A549 (cell line): ENCODE data around the gene IL17RA. TPM values are rescaled to one million over a fixed set of nuclear protein-coding genes. Genes with fewer than 3 reads are reported as not detected.

Source experiments
- ATAC-seq, 2 experiments: fragments of 200-7000 bp in 1 of 2; fragments of >200 bp in 1 of 2; cut with Nextera tagmentation in 1 of 2; cut with Tn5 transposase in 1 of 2; 3 replicates each; pipeline versions ENCODE4 v1.8.0 to v1.9.1; 2018 to 2020; ENCODE audit warnings: mild to moderate bottlenecking in 1 of 2, moderate library complexity in 1 of 2
- CTCF ChIA-PET: fragments of 300-600 bp; sonication (Branson Sonifier 250); formaldehyde crosslinking; extraction: SDS; loops from one replicate; lab custom pipeline; 2021; ENCODE audit warnings: antibody characterized with exemption, inconsistent platforms; lab: Yijun Ruan, JAX
- POLR2A ChIA-PET: fragments of 350-600 bp; formaldehyde crosslinking; extraction: SDS; loops from one replicate; lab custom pipeline; 2021; ENCODE audit warnings: antibody characterized with exemption, inconsistent platforms; lab: Yijun Ruan, JAX
- DNase-seq, 2 experiments: peaks; one replicate each; pipeline versions ENCODE4 v3.0.0 to v3.0.0-alpha.2; 2011 to 2016; ENCODE audit warnings: low read depth in 1 of 2, low spot score in 1 of 2
- FAIRE-seq: peaks from 2 replicates; lab custom pipeline; 2011; peaks lifted over from hg19 to GRCh38; lab: Jason Lieb, UNC
- H3K27ac ChIP-seq, 2 experiments: fragments of >200 bp; sonication (Bioruptor Twin); formaldehyde crosslinking; 3 replicates each; pipeline ENCODE4 v1.5.1; 2016 to 2017
- H3K4me1 ChIP-seq: fragments of >200 bp; sonication (Bioruptor Twin); formaldehyde crosslinking; 3 replicates; pipeline ENCODE4 v1.6.1; 2016
- H3K4me2 ChIP-seq: fragments of >200 bp; sonication (Bioruptor Twin); formaldehyde crosslinking; 3 replicates; pipeline ENCODE4 v1.6.1; 2016
- H3K4me3 ChIP-seq: fragments of >200 bp; sonication (Bioruptor Twin); formaldehyde crosslinking; 3 replicates; pipeline ENCODE4 v1.5.1; 2016
- H3K9me3 ChIP-seq: fragments of >200 bp; sonication (Bioruptor Twin); formaldehyde crosslinking; 3 replicates; pipeline ENCODE4 v1.6.1; 2016
- BHLHE40 ChIP-seq: IDR thresholded peaks from 2 replicates; pipeline ENCODE4 v1.6.1; 2012; ENCODE audit warnings: low read depth, low read length, inconsistent platforms
- CHD2 ChIP-seq: fragments of 150-350 bp; IDR thresholded peaks from 2 replicates; pipeline ENCODE4 v1.6.1; 2014; ENCODE audit warnings: low read length; ENCODE audit not compliant: partially characterized antibody
- EHF ChIP-seq: fragments of 250-450 bp; sonication (Bioruptor Pico); IDR thresholded peaks from 2 replicates; pipeline ENCODE4 v1.5.0; 2020; ENCODE audit warnings: mild to moderate bottlenecking
- FOSL2 ChIP-seq, 2 experiments: fragments of 450-650 bp in 1 of 2; fragments of >200 bp in 1 of 2; sonication (Bioruptor Twin) in 1 of 2; formaldehyde crosslinking; IDR thresholded peaks; 2 replicates each; pipeline versions ENCODE4 v1.5.0 to v1.6.1; 2016 to 2020; ENCODE audit warnings: mild to moderate bottlenecking in 1 of 2, moderate library complexity in 1 of 2
- HDAC2 ChIP-seq: fragments of 200-600 bp; sonication (generic); IDR thresholded peaks from 2 replicates; pipeline ENCODE4 v1.6.1; 2016
- JUN ChIP-seq, 2 experiments: fragments of >200 bp; sonication (Bioruptor Twin); formaldehyde crosslinking; IDR thresholded peaks; 2 replicates in 1 of 2; 3 replicates in 1 of 2; pipeline ENCODE4 v1.6.1; 2016 to 2017
- MYC ChIP-seq: IDR thresholded peaks from 2 replicates; pipeline ENCODE4 v1.6.1; 2012; ENCODE audit warnings: mild to moderate bottlenecking, inconsistent platforms, low read length, improper control_type of control experiment, borderline replicate concordance
- NPAS2 ChIP-seq: fragments of 250-450 bp; sonication (Bioruptor Pico); IDR thresholded peaks from 2 replicates; pipeline ENCODE4 v1.8.0; 2022; ENCODE audit warnings: mild to moderate bottlenecking, moderate library complexity, borderline replicate concordance
- NR3C1 ChIP-seq: fragments of >200 bp; sonication (Bioruptor Twin); formaldehyde crosslinking; IDR thresholded peaks from 3 replicates; pipeline ENCODE4 v1.6.1; 2017
- PHF8 ChIP-seq: fragments of 200-600 bp; sonication (generic); IDR thresholded peaks from 2 replicates; pipeline ENCODE4 v1.6.1; 2016; ENCODE audit warnings: low read depth, mild to moderate bottlenecking, antibody characterized with exemption, moderate library complexity, borderline replicate concordance
- POLR2A ChIP-seq: IDR thresholded peaks from 2 replicates; pipeline ENCODE4 v1.6.1; 2012; ENCODE audit warnings: mild to moderate bottlenecking, low read length
- TP53 ChIP-seq: fragments of 250-450 bp; sonication (Bioruptor Pico); IDR thresholded peaks from 2 replicates; pipeline ENCODE4 v1.5.0; 2021; ENCODE audit warnings: mild to moderate bottlenecking, moderate library complexity
- WGBS: methylation state at CpG from one replicate; pipeline ENCODE4 v1.1.6; 2017; ENCODE audit errors: missing lambda C conversion rate; 5-methylcytosine and 5-hydroxymethylcytosine counted together
- polyA plus RNA-seq, 4 experiments: library from polyadenylated mRNA; depleted of rRNA in 3 of 4; stranded (reverse); fragments of >200 nt; fragmentation: RNase III in 1 of 4; extraction: RNeasy Plus Mini Kit Qiagen cat#74134 plus additional on column Dnase treatment in 1 of 4; gene quantifications; 2 replicates in 3 of 4; 3 replicates in 1 of 4; pipeline ENCODE4 v1.2.3, GENCODE V29; 2011 to 2017
- TF ChIP-seq, protein P1 (sequence below): fragments of >200 bp; sonication (Bioruptor Twin); formaldehyde crosslinking; IDR thresholded peaks from 3 replicates; pipeline ENCODE4 v1.6.1; 2016
- TF ChIP-seq, protein P2 (sequence below): IDR thresholded peaks from 2 replicates; pipeline ENCODE4 v1.6.1; 2012; ENCODE audit warnings: low read depth, borderline replicate concordance
- TF ChIP-seq, protein P3 (sequence below): IDR thresholded peaks from 2 replicates; pipeline ENCODE4 v1.6.1; 2012
- TF ChIP-seq, protein P4 (sequence below): fragments of 450-650 bp; IDR thresholded peaks from 2 replicates; pipeline ENCODE4 v1.6.1; 2014; ENCODE audit warnings: antibody characterized with exemption
- TF ChIP-seq, protein P5 (sequence below): fragments of 250-450 bp; sonication (Bioruptor Pico); IDR thresholded peaks from 2 replicates; pipeline ENCODE4 v1.5.0; 2020; ENCODE audit warnings: low read depth, mild to moderate bottlenecking, moderate library complexity

IL17RA gene
- polyA plus RNA-seq, 2 of the 4 experiments (the other 2 are of a cell fraction) = 4.3 to 6.4 TPM

DNA sequence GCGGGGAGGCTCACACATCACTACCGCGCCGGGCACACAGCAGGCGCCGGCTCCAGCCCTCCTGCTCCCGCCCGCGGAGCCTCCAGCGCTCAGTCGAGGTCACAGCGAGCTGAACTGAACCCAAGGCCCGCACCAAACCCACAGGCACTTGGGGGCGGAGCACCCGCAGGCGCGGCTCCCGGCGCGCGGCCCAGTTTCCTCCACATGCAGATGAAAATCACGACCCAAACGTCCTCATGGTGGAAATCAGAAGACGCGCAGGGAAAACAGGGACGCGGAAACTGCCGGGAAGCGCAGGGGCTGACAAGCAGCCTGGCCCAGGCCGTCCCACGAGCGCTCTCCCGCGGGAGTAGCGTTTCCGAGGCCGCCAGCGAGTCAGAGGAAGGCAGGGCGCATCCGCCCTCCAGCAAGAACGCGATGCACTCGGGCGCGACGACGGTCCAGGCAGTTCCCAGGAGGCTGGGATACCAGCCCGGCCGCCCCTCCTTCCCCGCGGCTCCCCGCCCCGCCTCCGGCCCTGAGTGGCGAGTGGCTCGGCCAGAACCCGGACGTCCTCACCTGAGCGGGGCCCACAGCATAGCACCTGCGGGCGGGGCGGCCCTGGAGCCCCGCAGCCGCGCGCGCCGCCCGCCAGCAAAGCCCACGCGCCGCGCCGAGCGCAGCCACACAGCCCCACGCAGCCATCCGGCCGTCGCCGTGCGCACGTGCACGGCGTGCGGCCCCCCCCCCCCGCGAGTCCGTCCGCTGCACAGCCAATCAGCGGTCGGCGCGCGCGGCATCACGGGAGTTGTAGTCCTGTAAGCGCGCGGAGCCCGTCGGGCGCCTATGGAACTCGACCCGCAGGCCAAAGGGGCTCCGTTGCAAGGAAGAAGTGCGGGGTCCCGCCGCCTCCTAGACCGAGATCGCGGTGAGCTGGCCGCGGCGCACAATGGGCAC, 74.0 kb downstream of the IL17RA start, which contains the start of gene HDHD5:
TSS of gene HDHD5 (minus strand) at position 710 of the 936 bp plus-strand sequence. CDS start at position 684, 26 bp downstream.
- FAIRE-seq = no peak
- peak within 1 kb of the TSS; percentile 90 for H3K4me2 ChIP-seq
- H3K4me3 ChIP-seq = peak within 1 kb of the TSS; percentile 90
- DNase-seq = peak; percentile 66 to 83
- ChIA-PET POLR2A (interaction anchor here (0.7 to 2.6 kb wide), 3 partner anchors 13 to 170 kb away, joined by 3 to 16 read pairs (median 5); no protein-coding TSS in a partner anchor), CTCF (interaction anchor here (0.7 to 11.7 kb wide), 5 partner anchors 9 to 613 kb away, joined by 3 to 89 read pairs (median 3); no protein-coding TSS in a partner anchor)
- WGBS = 0% methylated on average over 3 of the region's 114 CpGs
- H3K27ac ChIP-seq = peak within 1 kb of the TSS; percentile 93 to 97
- H3K4me1 ChIP-seq = peaks cover 14% of the 10 kb centered on the region; the same call in 2 of the 3 replicates
- TF ChIP-seq EHF (CRISPR knock-in tag) = no peak
- no peak for TF ChIP-seq CHD2
- TF ChIP-seq BHLHE40 = 0 out of 2 replicates have a peak, but pooled peaks have one; percentile 65
- TF ChIP-seq, protein P1, sequence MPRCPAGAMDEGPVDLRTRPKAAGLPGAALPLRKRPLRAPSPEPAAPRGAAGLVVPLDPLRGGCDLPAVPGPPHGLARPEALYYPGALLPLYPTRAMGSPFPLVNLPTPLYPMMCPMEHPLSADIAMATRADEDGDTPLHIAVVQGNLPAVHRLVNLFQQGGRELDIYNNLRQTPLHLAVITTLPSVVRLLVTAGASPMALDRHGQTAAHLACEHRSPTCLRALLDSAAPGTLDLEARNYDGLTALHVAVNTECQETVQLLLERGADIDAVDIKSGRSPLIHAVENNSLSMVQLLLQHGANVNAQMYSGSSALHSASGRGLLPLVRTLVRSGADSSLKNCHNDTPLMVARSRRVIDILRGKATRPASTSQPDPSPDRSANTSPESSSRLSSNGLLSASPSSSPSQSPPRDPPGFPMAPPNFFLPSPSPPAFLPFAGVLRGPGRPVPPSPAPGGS = 0 out of 3 replicates have a peak, but pooled peaks have one; percentile 19
- peak; percentile 64; the same call in 1 of the 2 replicates for TF ChIP-seq NPAS2
- TF ChIP-seq, protein P2, sequence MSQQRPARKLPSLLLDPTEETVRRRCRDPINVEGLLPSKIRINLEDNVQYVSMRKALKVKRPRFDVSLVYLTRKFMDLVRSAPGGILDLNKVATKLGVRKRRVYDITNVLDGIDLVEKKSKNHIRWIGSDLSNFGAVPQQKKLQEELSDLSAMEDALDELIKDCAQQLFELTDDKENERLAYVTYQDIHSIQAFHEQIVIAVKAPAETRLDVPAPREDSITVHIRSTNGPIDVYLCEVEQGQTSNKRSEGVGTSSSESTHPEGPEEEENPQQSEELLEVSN = peak; percentile 43
- TF ChIP-seq, protein P3, sequence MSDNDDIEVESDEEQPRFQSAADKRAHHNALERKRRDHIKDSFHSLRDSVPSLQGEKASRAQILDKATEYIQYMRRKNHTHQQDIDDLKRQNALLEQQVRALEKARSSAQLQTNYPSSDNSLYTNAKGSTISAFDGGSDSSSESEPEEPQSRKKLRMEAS = peak; percentile 51
- TF ChIP-seq JUN (IDR thresholded peaks at IDR 0.05) = peak in 1 of 2 experiments; percentile 64; a peak in 2 of 5 replicates
- peak; percentile 61; the same call in 1 of the 2 replicates for TF ChIP-seq MYC
- no peak for TF ChIP-seq NR3C1
- peak; percentile 38 for TF ChIP-seq POLR2A
- no peaks in the 10 kb centered on the region for H3K9me3 ChIP-seq
- peak; percentile 92 to 93 for ATAC-seq

DNA sequence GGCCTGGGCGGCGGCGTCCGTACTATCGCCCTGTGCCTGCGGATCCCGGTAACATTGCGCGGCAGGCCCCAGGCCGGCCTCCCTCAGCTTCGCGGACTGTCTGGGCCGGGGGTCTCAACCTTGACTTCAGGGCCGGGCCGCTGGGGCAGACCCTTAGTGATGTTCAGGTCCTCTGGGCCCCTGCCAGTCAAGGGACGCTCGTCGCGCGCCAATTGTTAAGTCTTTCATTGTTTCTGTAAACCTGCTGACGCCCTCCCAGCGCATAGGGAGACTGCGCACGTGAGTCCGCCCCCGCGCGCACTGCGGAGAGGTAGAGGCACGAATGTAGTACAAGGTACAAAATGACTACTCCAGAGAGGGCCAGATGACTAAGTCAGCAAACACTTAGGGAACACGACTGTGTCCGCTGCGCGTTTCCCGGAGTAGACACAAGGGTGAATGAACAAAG, 74.7 kb downstream of the IL17RA start:
- no peak for FAIRE-seq
- H3K4me2 ChIP-seq = peak overlapping the region; percentile 90
- POLR2A ChIA-PET = interaction anchor here (0.7 to 2.6 kb wide), 2 partner anchors 12 to 169 kb away, joined by 5 to 16 read pairs; no protein-coding TSS in a partner anchor

More for the DNA sequence above, 74.7 kb downstream of the IL17RA start:
- H3K27ac ChIP-seq = peak overlapping the region; percentile 93 to 97
- CTCF ChIA-PET = interaction anchor here (0.7 to 11.7 kb wide), 4 partner anchors 9 to 612 kb away, joined by 3 to 89 read pairs (median 6); no protein-coding TSS in a partner anchor
- DNase-seq (peak; percentile 13 to 48), ATAC-seq (peak; percentile 55 to 62)
- peaks cover 14% of the 10 kb centered on the region; the same call in 2 of the 3 replicates for H3K4me1 ChIP-seq
- no peaks in the 10 kb centered on the region for H3K9me3 ChIP-seq
- TF ChIP-seq, protein P4, sequence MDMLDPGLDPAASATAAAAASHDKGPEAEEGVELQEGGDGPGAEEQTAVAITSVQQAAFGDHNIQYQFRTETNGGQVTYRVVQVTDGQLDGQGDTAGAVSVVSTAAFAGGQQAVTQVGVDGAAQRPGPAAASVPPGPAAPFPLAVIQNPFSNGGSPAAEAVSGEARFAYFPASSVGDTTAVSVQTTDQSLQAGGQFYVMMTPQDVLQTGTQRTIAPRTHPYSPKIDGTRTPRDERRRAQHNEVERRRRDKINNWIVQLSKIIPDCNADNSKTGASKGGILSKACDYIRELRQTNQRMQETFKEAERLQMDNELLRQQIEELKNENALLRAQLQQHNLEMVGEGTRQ = 0 out of 2 replicates have a peak, but pooled peaks have one; percentile 5
- no peak for TF ChIP-seq TP53
- no peak for TF ChIP-seq FOSL2 (IDR thresholded peaks at IDR 0.05)
- no peak for TF ChIP-seq FOSL2 (CRISPR knock-in tag; IDR thresholded peaks at IDR 0.05)
- TF ChIP-seq, protein P2 = 0 out of 2 replicates have a peak, but pooled peaks have one; percentile 25
- TF ChIP-seq, protein P5, sequence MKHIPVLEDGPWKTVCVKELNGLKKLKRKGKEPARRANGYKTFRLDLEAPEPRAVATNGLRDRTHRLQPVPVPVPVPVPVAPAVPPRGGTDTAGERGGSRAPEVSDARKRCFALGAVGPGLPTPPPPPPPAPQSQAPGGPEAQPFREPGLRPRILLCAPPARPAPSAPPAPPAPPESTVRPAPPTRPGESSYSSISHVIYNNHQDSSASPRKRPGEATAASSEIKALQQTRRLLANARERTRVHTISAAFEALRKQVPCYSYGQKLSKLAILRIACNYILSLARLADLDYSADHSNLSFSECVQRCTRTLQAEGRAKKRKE = no peak
- peak; percentile 21; the same call in 1 of the 2 replicates for TF ChIP-seq HDAC2
- peak; percentile 92 for TF ChIP-seq PHF8
- WGBS = 10% methylated on average over 2 of the region's 35 CpGs
- H3K4me3 ChIP-seq = peak overlapping the region; percentile 90
